ENCODE results near the gene URB2. TPM values are rescaled to one million over a fixed set of nuclear protein-coding genes. Genes with fewer than 3 reads are reported as not detected.

The URB2 gene
- total RNA-seq, 1 donor from 2014 or later: 21.8 TPM

DNA sequence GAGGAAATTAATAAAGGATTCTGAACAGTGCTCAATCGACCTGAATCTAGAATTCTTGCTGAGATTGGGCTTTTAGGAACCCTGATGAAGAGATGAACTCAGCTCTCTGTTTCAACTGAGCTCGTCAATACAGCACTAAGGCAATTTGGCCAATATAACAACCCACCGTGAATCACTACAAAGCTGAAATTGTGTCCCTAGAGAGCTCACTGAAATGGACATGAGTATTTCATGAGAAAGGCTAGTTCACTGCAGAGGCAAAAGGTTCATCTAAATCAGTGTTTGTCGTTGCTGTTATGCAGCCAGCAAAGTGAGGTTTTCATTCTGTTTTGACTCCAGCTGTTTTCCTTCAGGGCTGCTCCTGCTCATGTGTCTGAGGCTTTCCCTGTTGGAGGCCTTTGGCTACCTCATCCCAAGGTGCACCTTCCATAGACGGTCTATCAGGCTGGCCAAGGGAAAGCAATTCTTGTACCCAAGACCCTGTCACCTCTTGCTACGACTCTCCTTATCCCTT lies 83.5 kb downstream of the URB2 start:
- Mint-ChIP-seq H3K4me1 (no peaks in the 10 kb centered on the region), H3K36me3 (ENCODE audit: low read depth) (no peaks in the 10 kb centered on the region), H3K9me3 (peaks cover 6% of the 10 kb centered on the region), H3K27ac (no peak overlapping the region), H3K4me3 (no peak overlapping the region), H3K27me3 (peaks cover 7% of the 10 kb centered on the region)
- ATAC-seq (ENCODE audit: low read depth): no peak
- POLR2A ChIA-PET: interaction anchor here (0.6 kb wide), 1 partner anchor 473 kb away, joined by 3 read pairs; no protein-coding TSS in a partner anchor
- DNase-seq: no peak
- intact Hi-C loops (cut with micrococcal nuclease): no loop called here
- TF ChIP-seq, protein P1, sequence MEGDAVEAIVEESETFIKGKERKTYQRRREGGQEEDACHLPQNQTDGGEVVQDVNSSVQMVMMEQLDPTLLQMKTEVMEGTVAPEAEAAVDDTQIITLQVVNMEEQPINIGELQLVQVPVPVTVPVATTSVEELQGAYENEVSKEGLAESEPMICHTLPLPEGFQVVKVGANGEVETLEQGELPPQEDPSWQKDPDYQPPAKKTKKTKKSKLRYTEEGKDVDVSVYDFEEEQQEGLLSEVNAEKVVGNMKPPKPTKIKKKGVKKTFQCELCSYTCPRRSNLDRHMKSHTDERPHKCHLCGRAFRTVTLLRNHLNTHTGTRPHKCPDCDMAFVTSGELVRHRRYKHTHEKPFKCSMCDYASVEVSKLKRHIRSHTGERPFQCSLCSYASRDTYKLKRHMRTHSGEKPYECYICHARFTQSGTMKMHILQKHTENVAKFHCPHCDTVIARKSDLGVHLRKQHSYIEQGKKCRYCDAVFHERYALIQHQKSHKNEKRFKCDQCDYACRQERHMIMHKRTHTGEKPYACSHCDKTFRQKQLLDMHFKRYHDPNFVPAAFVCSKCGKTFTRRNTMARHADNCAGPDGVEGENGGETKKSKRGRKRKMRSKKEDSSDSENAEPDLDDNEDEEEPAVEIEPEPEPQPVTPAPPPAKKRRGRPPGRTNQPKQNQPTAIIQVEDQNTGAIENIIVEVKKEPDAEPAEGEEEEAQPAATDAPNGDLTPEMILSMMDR (IDR thresholded peaks at IDR 0.05): no peak
- CTCF ChIA-PET: no interaction called here

Other genes starting within 250 kb of the URB2 start
- 0.22 TPM in 1 of 2 replicates, not detected in the other for gene ACTA1, start 192.2 kb upstream of the URB2 start, total RNA-seq
- 49.6 and 56.2 TPM in 2 replicates for gene NUP133, start 117.9 kb upstream of the URB2 start, total RNA-seq
- gene ABCB10, start 67.5 kb upstream of the URB2 start, total RNA-seq: 11.7 and 14.5 TPM in 2 replicates
- gene TAF5L, start 125 bp upstream of the URB2 start, total RNA-seq: 22.0 and 24.4 TPM in 2 replicates

Measured in activated B cell treated with CpG ODN at 0.5 μM for 24 hours (primary cell).